ENCODE data around the gene ADISSP.

ADISSP gene

DNA sequence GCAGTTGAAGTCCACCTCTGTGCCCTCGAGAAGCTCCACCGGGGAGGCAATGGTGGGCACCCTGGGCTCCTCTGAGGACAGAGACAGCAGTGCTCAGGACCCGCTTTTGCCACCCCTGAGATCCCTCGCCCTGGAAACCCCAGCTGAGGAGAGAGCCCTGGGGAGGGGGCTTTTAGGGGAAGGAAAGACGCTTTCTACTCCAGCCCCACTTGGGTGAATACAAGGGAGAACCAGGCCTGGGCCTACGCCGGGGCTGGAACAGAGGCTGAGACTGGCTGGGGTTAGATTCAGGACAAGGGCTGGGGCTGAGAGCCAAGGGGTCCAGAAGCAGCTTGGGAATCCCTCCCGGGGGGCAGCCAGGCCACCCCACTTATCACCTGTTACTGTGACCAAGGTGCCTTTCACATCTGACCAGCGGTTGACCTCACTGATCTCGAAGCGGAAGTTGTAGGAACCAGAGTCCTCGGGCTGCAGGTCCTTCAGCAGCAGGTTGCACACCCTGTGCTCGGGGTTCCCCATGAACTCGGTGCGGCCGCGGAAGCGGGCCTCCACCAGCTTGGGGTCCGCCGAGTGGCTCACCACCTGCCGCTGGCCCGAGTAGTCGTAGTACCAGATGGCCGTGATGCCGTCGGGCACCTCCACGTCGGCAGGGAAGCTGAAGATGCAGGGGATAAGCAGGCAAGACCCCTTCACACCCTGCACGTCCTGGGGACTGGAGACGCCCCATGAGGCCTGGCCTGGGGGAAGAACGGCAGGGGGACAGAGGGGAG lies 61.4 kb downstream of the ADISSP start:
- H3K27ac ChIP-seq (ENCODE audit: insufficient read depth, low read length, poor library complexity, severe bottlenecking): no peak overlapping the region
- H3K9me3 ChIP-seq (ENCODE audit: control insufficient read depth, low read length): no peaks in the 10 kb centered on the region
- H3K27me3 ChIP-seq (replicated peaks; ENCODE audit: control insufficient read depth, insufficient read depth, low read length, poor library complexity, severe bottlenecking): no peaks in the 10 kb centered on the region
- DNase-seq: no peak
- H3K4me3 ChIP-seq (ENCODE audit: insufficient read depth, low read depth, low read length, poor library complexity, severe bottlenecking): no peak overlapping the region
- H3K36me3 ChIP-seq (ENCODE audit: control insufficient read depth, insufficient read depth, low read length): no peaks in the 10 kb centered on the region
- H3K4me1 ChIP-seq (ENCODE audit: control insufficient read depth, insufficient read depth, low read length, poor library complexity, severe bottlenecking): no peaks in the 10 kb centered on the region

DNA sequence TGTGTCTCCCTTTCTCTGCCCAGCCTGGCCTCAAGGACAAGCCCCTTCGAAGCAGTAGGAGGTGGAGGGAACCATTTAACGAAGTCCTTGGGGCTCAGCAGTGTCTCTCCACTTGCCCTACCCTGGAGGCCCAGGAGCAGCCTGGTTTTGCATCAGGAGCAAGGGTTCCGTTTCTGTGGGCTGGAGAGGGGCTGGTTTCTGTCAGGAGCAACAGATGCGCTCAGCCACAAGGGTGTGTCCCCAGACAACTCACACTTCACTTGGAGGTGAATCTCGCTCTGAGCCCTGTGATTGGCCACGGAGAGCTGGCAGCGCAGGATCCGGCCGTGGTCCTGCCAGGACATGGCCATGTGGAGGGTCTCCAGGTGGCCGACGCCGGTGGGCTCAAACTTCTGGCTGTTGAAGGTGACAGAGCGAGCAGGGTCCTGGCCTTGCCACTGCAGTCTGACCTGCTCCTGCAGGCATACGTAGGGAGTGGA lies 62.0 kb downstream of the ADISSP start:
- Histone ChIP-seq H3K27me3 (replicated peaks; ENCODE audit: control insufficient read depth, insufficient read depth, low read length, poor library complexity, severe bottlenecking) (no peaks in the 10 kb centered on the region), H3K36me3 (ENCODE audit: control insufficient read depth, insufficient read depth, low read length) (no peaks in the 10 kb centered on the region), H3K4me1 (ENCODE audit: control insufficient read depth, insufficient read depth, low read length, poor library complexity, severe bottlenecking) (no peaks in the 10 kb centered on the region), H3K4me3 (ENCODE audit: insufficient read depth, low read depth, low read length, poor library complexity, severe bottlenecking) (no peak overlapping the region), H3K9me3 (ENCODE audit: control insufficient read depth, low read length) (no peaks in the 10 kb centered on the region), H3K27ac (ENCODE audit: insufficient read depth, low read length, poor library complexity, severe bottlenecking) (no peak overlapping the region)
- no peak for DNase-seq

- Histone ChIP-seq H3K36me3 (ENCODE audit: control insufficient read depth, insufficient read depth, low read length) (no peaks in the 10 kb centered on the region), H3K9me3 (ENCODE audit: control insufficient read depth, low read length) (no peaks in the 10 kb centered on the region), H3K4me3 (ENCODE audit: insufficient read depth, low read depth, low read length, poor library complexity, severe bottlenecking) (no peak overlapping the region), H3K27me3 (replicated peaks; ENCODE audit: control insufficient read depth, insufficient read depth, low read length, poor library complexity, severe bottlenecking) (no peaks in the 10 kb centered on the region), H3K27ac (ENCODE audit: insufficient read depth, low read length, poor library complexity, severe bottlenecking) (no peak overlapping the region), H3K4me1 (ENCODE audit: control insufficient read depth, insufficient read depth, low read length, poor library complexity, severe bottlenecking) (no peaks in the 10 kb centered on the region)
- no peak for DNase-seq
These were observed 63.5 kb downstream of the ADISSP start for GRCh38 chr20:3704087-3704486.
